GM18505 (cell line): Measurements from ENCODE around the gene PRR5L.
"Not testable (repeated sequence)": the region's sequence is repeated elsewhere in the genome, so short reads cannot be mapped to it uniquely, and the experiment has no call there.

Source experiments
- ATAC-seq: cut with Tn5 transposase; IDR thresholded peaks from one replicate; pipeline ENCODE4 v1.9.1; 2021; ENCODE audit not compliant: unreplicated experiment
- POLR2A ChIP-seq: IDR thresholded peaks from 4 replicates; pipeline ENCODE4 v1.6.1; 2011; ENCODE audit warnings: borderline replicate concordance; ENCODE audit not compliant: insufficient read depth, insufficient read length; ENCODE audit errors: extremely low read depth

Gene PRR5L

GRCh38 chr11:36314434-36314767 lies 18.3 kb downstream of the PRR5L start:
- no peak for ATAC-seq
- no peak for TF ChIP-seq POLR2A

GRCh38 chr11:36316049-36316448 lies 20.0 kb downstream of the PRR5L start:
- ATAC-seq, result no peak

DNA sequence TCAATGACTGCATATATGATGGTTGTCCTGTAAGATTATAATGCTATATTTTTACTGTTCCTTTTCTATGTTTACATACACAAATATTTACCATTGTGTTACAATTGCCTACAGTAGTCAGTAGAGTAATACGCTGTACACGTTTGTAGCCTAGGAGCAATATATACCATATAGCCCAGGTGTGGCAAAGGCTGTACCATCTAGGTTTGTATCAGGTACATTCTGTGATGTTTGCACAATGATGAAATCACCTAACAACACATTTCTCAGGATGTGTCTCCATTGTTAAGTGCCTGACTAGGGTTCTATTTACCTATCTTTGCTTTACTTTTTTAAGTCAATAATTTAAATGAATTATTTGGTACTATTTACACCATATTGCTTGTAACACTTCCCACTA lies 21.9 kb downstream of the PRR5L start:
- TF ChIP-seq POLR2A, result no peak
- no peak for ATAC-seq

More at GRCh38 chr11:36316049-36316448, 20.0 kb downstream of the PRR5L start:
- no peak for TF ChIP-seq POLR2A

GRCh38 chr11:36324956-36325355 lies 28.9 kb downstream of the PRR5L start:
- ATAC-seq, result not testable (repeated sequence)

- ATAC-seq, result not testable (repeated sequence)
These were observed 29.3 kb downstream of the PRR5L start for GRCh38 chr11:36325403-36325802.

- TF ChIP-seq POLR2A, result no peak
- peak; percentile 86 for ATAC-seq
These were observed 30.7 kb downstream of the PRR5L start for GRCh38 chr11:36326524-36327419.

GRCh38 chr11:36328966-36329673 lies 33.0 kb downstream of the PRR5L start:
- no peak for ATAC-seq
- TF ChIP-seq POLR2A, result no peak

- TF ChIP-seq POLR2A, result no peak
- ATAC-seq, result no peak
These were observed 34.3 kb downstream of the PRR5L start for GRCh38 chr11:36330411-36330810.

DNA sequence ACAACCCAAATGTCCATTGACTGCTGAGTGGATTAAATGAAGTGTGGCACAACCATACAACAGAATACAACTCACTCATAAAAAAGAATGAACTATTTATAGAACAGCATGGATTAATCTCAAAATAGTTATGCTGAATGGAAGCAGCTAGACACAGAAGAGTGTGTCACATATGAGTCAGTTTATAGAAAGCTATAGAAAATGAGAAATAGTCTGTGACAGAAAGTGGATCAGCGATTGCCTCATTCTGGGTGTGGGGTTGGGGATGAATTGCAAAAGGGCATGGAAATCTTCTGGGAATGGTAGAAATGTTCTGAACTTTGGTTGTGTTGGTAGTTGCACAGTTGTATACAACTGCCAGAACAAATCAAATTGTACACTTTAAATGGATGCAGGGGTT lies 37.4 kb downstream of the PRR5L start:
- ATAC-seq, result no peak
- TF ChIP-seq POLR2A, result no peak

DNA sequence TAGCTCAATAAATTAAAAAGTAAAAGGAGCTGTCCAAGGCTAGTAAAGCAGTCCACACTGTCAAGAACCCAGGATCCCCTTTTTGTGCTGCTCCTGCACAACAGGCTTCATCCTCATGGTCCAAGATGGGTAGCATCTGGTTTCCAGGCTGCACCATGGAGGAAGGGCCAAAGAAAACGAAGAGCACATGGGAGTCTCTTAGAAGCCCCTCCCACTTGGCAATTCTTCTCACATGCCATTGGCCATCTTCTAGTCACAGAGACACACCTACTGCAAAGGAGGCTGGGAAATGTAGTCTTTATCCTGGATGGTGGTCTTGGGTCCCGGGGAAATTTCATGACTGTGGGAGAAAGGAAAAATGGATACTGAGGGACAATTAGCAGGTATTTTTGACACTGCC lies 37.8 kb downstream of the PRR5L start:
- TF ChIP-seq POLR2A, result no peak
- no peak for ATAC-seq

DNA sequence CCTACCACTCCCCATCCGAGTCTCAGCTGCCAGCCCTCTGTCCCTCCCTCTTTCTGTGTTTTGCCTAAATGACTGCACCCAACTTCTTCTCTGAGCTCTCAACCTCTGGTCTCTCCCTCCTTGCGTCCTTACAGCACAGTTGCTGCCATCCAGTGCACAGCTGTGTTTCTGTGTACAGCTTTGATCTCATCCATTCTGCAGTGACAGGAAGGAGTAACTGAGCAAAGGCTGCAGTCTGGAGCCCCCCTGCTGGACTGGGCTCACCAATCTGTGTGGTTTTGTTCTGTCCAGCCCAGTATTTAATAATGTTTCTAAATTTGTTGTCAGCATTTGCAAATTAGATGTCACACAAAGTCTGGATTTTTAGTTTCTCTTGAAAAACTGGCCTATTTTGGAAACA lies 43.8 kb downstream of the PRR5L start:
- TF ChIP-seq POLR2A, result no peak
- no peak for ATAC-seq

DNA sequence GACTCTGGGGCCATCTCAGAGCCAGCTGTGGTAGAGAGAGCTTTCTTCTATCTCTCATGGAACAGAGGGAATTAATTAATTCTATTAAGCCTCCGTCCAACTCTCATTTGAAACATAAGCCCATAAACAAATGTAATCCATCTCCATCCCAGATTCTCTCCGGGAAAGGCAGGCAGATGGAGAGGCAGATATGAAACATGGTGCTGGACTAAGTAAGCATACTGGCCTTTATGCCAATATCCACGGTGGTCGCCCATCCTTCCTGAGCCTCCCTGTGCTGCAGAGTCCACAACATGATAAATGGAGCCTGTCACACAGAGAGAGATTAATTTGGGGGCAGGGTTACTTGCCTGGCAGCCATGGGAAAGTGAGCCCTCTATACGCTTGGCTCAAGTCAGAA lies 44.8 kb downstream of the PRR5L start:
- no peak for ATAC-seq
- no peak for TF ChIP-seq POLR2A

GRCh38 chr11:36341915-36342314 lies 45.8 kb downstream of the PRR5L start:
- no peak for ATAC-seq
- TF ChIP-seq POLR2A, result no peak

GRCh38 chr11:36342327-36342726 lies 46.2 kb downstream of the PRR5L start:
- no peak for ATAC-seq
- no peak for TF ChIP-seq POLR2A

- no peak for TF ChIP-seq POLR2A
- no peak for ATAC-seq
These were observed 47.3 kb downstream of the PRR5L start for GRCh38 chr11:36343436-36343835.

DNA sequence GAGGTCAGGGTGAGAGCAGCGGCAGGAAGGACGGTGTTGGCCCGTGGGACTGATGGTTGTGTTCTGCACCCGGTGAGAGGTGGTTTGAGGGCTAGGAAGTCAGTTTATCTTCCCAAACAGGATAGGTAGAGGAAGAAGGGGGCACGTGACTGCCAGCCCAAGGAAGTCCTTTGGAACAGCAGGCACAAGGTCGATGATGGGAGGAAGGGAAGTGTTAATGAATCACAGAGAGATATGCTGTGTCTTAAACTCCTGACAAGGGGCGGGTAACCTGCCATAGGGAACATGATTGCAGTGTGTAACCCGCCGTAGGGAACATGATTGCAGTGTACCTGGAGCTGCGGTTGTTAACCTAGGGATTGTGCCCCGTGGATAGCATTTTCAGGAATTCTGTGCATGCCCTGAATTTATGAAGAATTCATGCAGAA lies 49.0 kb downstream of the PRR5L start:
- no peak for ATAC-seq
- TF ChIP-seq POLR2A, result no peak
